Measurements from ENCODE around the gene CNGB1.

DNA sequence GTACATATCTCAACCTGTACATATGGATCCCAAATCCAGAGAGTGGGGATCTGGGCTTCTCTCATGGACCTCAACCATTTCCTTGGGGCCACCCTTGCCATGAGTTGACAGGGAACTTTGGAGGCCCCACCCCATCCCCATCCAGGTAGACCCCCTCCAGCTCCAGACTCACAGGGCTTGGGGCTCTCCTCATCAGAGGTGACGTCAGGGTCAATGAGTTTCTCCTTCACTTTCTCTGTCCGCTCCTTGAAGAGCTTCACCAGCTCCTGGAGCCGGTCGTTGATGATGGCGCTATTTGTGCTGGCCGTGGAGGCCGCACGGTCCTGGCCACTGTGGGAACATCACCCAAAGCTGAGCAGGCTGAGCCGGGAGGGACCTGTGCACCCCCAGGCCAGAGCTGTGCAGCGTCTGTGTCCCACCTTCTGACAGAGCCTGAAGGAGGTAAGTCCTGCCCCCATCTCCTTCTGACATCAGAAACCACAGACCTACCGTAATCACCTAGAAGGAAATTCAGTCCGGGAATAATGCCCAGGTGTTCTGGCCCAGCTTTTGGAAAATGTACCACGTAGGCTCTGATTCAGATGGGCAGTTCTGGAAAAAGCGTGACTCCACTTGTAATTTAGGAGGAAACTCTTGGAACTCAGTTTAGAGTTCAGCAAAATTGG, 50.6 kb downstream of the CNGB1 start:
- TF ChIP-seq CEBPB (IDR thresholded peaks at IDR 0.05; ENCODE audit: borderline replicate concordance, low read depth, low read length) = no peak
- TF ChIP-seq CTCF (CRISPR knock-in tag; IDR thresholded peaks at IDR 0.05) = no peak
- no peak for TF ChIP-seq NFKBIZ (CRISPR knock-in tag; IDR thresholded peaks at IDR 0.05)
- TF ChIP-seq, protein P1, sequence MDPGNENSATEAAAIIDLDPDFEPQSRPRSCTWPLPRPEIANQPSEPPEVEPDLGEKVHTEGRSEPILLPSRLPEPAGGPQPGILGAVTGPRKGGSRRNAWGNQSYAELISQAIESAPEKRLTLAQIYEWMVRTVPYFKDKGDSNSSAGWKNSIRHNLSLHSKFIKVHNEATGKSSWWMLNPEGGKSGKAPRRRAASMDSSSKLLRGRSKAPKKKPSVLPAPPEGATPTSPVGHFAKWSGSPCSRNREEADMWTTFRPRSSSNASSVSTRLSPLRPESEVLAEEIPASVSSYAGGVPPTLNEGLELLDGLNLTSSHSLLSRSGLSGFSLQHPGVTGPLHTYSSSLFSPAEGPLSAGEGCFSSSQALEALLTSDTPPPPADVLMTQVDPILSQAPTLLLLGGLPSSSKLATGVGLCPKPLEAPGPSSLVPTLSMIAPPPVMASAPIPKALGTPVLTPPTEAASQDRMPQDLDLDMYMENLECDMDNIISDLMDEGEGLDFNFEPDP (CRISPR knock-in tag; conservative IDR thresholded peaks at IDR 0.05) = no peak
- no peak for TF ChIP-seq EZH2 (conservative IDR thresholded peaks at IDR 0.05; ENCODE audit: low read depth, low read length)
- TF ChIP-seq HNRNPH1 (optimal IDR thresholded peaks at IDR 0.05; ENCODE audit: low read depth, low read length) = no peak
- TF ChIP-seq TRIM24 (CRISPR knock-in tag; IDR thresholded peaks at IDR 0.05) = no peak
- TF ChIP-seq ZNF746 (CRISPR knock-in tag; IDR thresholded peaks at IDR 0.05) = no peak
- TF ChIP-seq TFAP4 (IDR thresholded peaks at IDR 0.05; ENCODE audit: borderline replicate concordance, low read depth) = no peak

All from HepG2 (cell line).